A673 (cell line): Measurements from ENCODE around the gene LAMTOR3. TPM values are rescaled to one million over a fixed set of nuclear protein-coding genes. Genes with fewer than 3 reads are reported as not detected.

ENCODE experiments used
- BruUV-seq: library from RNA; stranded (reverse); fragments of 400-500 nt; replicated peaks from 2 replicates; lab custom pipeline; 2021; lab: Mats Ljungman, UMichigan
- CTCF ChIA-PET: fragments of 300-600 bp; sonication (Branson Sonifier 250); formaldehyde crosslinking; loops from one replicate; lab custom pipeline; 2022; ENCODE audit warnings: antibody characterized with exemption; lab: Charles Lee
- POLR2A ChIA-PET: fragments of 300-600 bp; sonication (Branson Sonifier 250); formaldehyde crosslinking; loops from one replicate; lab custom pipeline; 2022; ENCODE audit warnings: antibody characterized with exemption; ENCODE audit not compliant: low non-redundant PET; lab: Charles Lee
- DNase-seq: peaks from one replicate; pipeline ENCODE4 v3.0.0-alpha.2; 2015; ENCODE audit warnings: low spot score
- H3K27ac ChIP-seq: fragments of 200-600 bp; sonication (generic); 2 replicates; pipeline ENCODE4 v1.5.1; 2016; ENCODE audit warnings: mixed run types, low read depth, mild to moderate bottlenecking, mixed read lengths, antibody characterized with exemption, low read length; ENCODE audit not compliant: poor library complexity, severe bottlenecking
- H3K27me3 ChIP-seq: fragments of 200-600 bp; sonication (generic); replicated peaks from 2 replicates; pipeline ENCODE4 v1.6.1; 2017; ENCODE audit warnings: mixed run types, low read depth, mild to moderate bottlenecking, mixed read lengths, antibody characterized with exemption, low read length; ENCODE audit not compliant: insufficient read depth, poor library complexity
- H3K36me3 ChIP-seq: fragments of 200-600 bp; sonication (generic); 2 replicates; pipeline ENCODE4 v1.6.1; 2016; ENCODE audit warnings: mixed run types, mild to moderate bottlenecking, mixed read lengths, antibody characterized with exemption, low read length; ENCODE audit not compliant: insufficient read depth, poor library complexity, severe bottlenecking
- H3K4me1 ChIP-seq: fragments of 200-600 bp; sonication (generic); 2 replicates; pipeline ENCODE4 v1.6.1; 2017; ENCODE audit warnings: mixed run types, mild to moderate bottlenecking, mixed read lengths, antibody characterized with exemption, low read length; ENCODE audit not compliant: insufficient read depth, poor library complexity, severe bottlenecking
- H3K4me3 ChIP-seq: fragments of 200-600 bp; sonication (generic); 2 replicates; pipeline ENCODE4 v1.5.1; 2016; ENCODE audit warnings: low read depth, mixed run types, mild to moderate bottlenecking, mixed read lengths, low read length; ENCODE audit not compliant: poor library complexity, severe bottlenecking
- H3K9me3 ChIP-seq: fragments of 200-600 bp; sonication (generic); 2 replicates; pipeline ENCODE4 v1.6.1; 2016; ENCODE audit warnings: mixed run types, low read depth, mild to moderate bottlenecking, mixed read lengths, antibody characterized with exemption, low read length; ENCODE audit not compliant: poor library complexity, severe bottlenecking
- CTCF ChIP-seq: fragments of 300-800, 200-600 bp; sonication (generic); conservative IDR thresholded peaks from 2 replicates; pipeline ENCODE4 v1.5.1; 2017; ENCODE audit warnings: low read depth, mild to moderate bottlenecking, antibody characterized with exemption, low read length, moderate library complexity, mixed read lengths
- EZH2 ChIP-seq: fragments of 200-600 bp; sonication (generic); IDR thresholded peaks from 2 replicates; pipeline ENCODE4 v1.6.1; 2017; ENCODE audit warnings: borderline replicate concordance, low read depth, mild to moderate bottlenecking, mixed read lengths, antibody characterized with exemption, low read length; ENCODE audit not compliant: poor library complexity, severe bottlenecking
- intact Hi-C: fragments of 100-400 bp; cut with micrococcal nuclease; formaldehyde crosslinking; loops from one replicate; pipeline ENCODE4 v1.10.0; 2022; ENCODE audit not compliant: unreplicated experiment
- total RNA-seq: library from RNA; stranded (reverse); gene quantifications from 2 replicates; pipeline ENCODE4 v1.2.3, GENCODE V29; 2021

LAMTOR3 gene
- total RNA-seq, 1 experiment from 2014 or later: 31.6 TPM

- TF ChIP-seq CTCF (no peak), EZH2 (no peak)
- no TSS peak for BruUV-seq
- intact Hi-C loops: no loop called here
- Histone ChIP-seq H3K27me3 (no peaks in the 10 kb centered on the region), H3K27ac (no peak overlapping the region), H3K36me3 (no peaks in the 10 kb centered on the region), H3K9me3 (no peaks in the 10 kb centered on the region), H3K4me3 (no peak overlapping the region), H3K4me1 (no peaks in the 10 kb centered on the region)
- no peak for DNase-seq
- ChIA-PET POLR2A (no interaction called here), CTCF (no interaction called here)
Measured at GRCh38 chr4:99838927-99839326, 55.3 kb downstream of the LAMTOR3 start.

- no peak for DNase-seq
- POLR2A ChIA-PET: no interaction called here
- intact Hi-C loops: no loop called here
- TF ChIP-seq EZH2 (no peak), CTCF (no peak)
- Histone ChIP-seq H3K27me3 (no peaks in the 10 kb centered on the region), H3K4me3 (no peak overlapping the region), H3K4me1 (no peaks in the 10 kb centered on the region), H3K36me3 (no peaks in the 10 kb centered on the region), H3K27ac (no peak overlapping the region), H3K9me3 (no peaks in the 10 kb centered on the region)
- CTCF ChIA-PET: no interaction called here
- BruUV-seq: no TSS peak
Measured at GRCh38 chr4:99835942-99836341, 58.3 kb downstream of the LAMTOR3 start.

GRCh38 chr4:99834569-99834968, 59.7 kb downstream of the LAMTOR3 start:
- POLR2A ChIA-PET: no interaction called here
- DNase-seq: no peak
- BruUV-seq: no TSS peak
- intact Hi-C loops: no loop called here
- no peaks in the 10 kb centered on the region for H3K4me1 ChIP-seq
- H3K36me3 ChIP-seq: no peaks in the 10 kb centered on the region
- TF ChIP-seq CTCF: no peak
- CTCF ChIA-PET: no interaction called here
- H3K9me3 ChIP-seq: no peaks in the 10 kb centered on the region
- no peak overlapping the region for H3K27ac ChIP-seq
- no peaks in the 10 kb centered on the region for H3K27me3 ChIP-seq
- no peak overlapping the region for H3K4me3 ChIP-seq
